HG03442 (cell line): ENCODE results near the gene GSPT1.
A peak's percentile ranks its signal among the peaks of the same experiment; 100 is the strongest.
"Not testable (repeated sequence)": the region's sequence is repeated elsewhere in the genome, so short reads cannot be mapped to it uniquely, and the experiment has no call there.

Experiments used
- ATAC-seq: cut with Tn5 transposase; IDR thresholded peaks from one replicate; pipeline ENCODE4 v1.9.1; 2021; ENCODE audit warnings: mild to moderate bottlenecking, moderate library complexity; ENCODE audit not compliant: unreplicated experiment

GSPT1 gene

DNA sequence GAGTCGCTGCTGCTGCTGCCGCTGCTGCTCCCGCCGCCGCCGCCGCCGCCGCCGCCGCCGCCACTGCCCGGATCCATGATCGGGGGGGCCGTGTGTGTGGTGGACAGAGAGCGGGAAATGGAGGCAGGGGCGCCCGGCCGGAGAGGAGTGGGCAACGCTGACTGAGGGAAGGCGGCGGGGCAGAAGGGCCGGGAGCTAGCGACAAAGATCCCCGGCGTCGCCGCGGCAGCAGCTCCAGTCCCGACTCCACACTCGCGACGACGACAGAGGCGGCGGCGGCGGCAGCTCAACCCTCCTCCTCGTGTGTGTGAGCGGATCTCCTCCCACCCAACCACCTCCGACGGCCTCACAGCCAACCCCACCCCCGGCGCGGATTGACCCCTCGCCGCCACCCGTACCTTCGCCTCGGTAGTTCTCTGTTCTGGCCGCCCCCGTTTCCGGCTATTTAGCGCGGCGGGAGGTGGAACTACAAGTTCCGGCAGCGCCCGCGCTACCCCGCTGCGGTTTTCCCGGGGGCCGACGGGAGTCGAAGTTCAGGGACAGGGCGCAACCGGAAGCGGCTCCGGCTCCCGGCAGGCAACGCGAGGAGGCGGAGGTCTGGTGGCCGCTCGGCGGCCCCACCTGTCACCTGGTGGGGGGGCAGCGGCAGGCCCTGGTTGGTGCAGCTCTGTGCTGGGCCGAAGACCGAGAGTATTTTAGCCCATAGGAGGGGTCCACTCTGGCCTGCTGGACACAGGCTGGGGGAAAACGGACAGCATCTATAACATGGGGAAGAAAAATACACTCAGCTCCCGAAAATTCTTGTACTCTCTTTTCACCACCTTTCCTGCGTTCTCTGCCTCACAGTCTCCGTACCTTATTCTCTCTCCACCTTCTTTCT, at the start of gene GSPT1:
TSS of gene GSPT1 (minus strand) at position 313 of the 880 bp plus-strand sequence. CDS start at position 77, 236 bp downstream.
- peak; percentile 81 for ATAC-seq

DNA sequence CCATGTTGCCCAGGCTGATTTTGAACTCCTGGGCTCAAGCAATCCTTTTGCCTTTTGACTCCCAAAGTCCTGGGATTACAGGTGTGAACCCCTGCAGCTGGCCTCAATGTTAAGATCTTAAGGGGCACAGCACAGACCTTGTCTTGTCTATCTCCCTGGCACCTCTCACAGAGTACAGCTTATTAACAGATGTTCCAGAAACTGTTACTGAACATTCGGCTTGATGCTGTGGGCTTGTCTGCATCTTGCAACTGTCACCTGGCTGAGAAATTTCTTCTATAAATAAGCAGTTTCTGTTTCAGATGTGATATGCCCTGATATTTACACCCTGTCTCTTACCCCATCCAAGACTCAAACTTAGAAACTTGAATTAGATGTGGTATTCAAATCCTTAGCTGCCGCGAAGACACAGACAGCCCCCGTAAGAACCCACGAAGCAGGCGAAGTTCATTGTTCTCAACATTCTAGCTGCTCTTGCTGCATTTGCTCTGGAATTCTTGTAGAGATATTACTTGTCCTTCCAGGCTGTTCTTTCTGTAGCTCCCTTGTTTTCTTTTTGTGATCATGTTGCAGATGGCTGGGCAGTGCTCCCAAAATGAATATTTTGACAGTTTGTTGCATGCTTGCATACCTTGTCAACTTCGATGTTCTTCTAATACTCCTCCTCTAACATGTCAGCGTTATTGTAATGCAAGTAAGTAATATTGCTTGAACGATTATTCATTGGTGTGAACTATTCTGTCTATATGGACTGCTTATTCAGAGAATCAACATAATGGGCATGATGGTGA, 49.2 kb upstream of the GSPT1 start, which contains the start of gene TNFRSF17:
TSS of gene TNFRSF17 (plus strand) at position 450 of the 791 bp plus-strand sequence. CDS start at position 565, 115 bp downstream.
- ATAC-seq: peak; percentile 72

DNA sequence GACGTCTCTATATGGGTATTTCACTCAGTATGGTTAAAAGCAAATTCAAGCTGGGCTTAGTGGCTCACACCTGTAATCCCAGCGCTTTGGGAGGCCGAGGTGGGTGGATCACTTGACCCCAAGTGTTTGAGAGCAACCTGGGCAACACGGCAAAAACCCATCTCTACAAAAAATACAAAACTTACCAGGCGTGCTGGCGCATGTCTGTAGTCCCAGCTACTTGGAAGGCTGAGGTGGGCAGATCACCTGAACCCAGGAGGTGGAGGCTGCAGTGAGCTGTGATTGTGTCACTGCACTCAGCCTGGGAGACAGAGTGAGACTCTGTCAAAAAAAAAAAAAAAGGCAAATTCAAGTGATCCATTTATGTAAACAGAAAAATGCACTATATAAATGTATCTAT, 48.0 kb upstream of the GSPT1 start:
- ATAC-seq: no peak

DNA sequence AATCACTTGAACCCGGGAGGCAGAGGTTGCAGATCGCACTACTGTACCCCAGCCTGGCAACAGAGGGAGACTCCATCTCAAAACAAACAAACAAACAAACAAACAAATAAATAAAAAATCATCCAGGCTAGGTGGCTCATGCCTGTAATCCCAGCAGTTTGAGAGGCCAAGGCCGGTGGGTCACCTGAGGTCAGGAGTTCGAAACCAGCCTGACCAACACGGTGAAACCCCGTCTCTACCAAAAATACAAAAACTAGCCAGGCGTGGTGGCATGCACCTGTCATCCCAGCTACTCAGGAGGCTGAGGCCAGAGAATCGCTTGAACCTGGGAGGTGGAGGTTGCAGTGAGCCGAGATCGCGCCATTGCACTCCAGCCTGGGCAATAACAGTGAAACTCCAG, 47.2 kb upstream of the GSPT1 start:
- not testable (repeated sequence) for ATAC-seq

DNA sequence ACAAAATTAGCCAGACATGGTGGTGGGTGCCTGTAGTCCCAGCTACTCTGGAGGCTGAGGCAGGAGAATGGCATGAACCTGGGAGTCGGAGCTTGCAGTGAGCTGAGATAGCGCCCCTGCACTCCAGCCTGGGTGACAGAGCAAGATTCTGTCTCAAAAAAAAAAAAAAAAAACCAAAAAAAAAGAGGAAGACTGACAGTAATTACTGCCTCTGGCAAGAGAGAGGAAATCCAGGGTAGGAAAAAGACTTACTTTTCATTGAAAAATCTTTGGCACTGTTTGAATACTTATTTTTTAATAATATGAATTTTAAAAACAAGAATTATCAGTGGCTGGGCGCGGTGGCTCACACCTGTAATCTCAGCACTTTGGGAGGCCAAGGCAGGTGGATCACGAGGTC, 46.7 kb upstream of the GSPT1 start:
- ATAC-seq: not testable (repeated sequence)

DNA sequence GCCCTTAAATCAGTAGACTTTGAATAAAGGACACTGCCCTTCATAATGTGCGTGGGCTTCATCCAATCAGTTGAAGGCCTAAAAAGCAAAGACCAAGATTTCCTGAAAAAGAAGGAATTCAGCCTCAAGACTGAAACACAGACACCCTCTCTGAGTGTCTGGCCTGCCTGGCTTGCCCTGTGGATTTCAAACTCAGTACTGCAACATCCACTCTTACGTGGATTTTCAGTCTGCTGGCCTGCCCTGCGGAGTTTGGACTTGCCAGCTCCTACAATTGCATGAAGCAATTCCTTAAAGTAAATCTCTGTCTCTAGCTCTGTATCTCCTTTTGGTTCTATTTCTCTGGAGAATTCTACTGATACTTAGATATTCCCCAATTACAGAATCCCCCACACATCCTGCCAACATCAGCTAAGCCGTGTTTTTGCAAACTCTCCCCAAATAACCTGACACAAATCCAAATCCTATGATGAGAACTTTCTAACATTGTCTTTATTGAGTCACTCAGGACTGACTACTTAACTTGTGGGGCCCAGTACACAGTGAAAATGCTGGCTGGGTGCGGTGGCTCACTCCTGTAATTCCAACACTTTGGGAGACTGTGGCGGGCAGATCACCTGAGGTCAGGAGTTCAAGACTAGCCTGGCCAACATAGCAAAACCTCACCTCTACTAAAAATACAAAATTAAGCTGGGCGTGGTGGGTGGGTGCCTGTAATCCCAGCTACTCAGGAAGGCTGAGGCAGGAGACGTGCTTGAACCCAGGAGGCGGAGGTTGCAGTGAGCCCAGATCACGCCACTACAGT, 42.0 kb upstream of the GSPT1 start:
- ATAC-seq: no peak

DNA sequence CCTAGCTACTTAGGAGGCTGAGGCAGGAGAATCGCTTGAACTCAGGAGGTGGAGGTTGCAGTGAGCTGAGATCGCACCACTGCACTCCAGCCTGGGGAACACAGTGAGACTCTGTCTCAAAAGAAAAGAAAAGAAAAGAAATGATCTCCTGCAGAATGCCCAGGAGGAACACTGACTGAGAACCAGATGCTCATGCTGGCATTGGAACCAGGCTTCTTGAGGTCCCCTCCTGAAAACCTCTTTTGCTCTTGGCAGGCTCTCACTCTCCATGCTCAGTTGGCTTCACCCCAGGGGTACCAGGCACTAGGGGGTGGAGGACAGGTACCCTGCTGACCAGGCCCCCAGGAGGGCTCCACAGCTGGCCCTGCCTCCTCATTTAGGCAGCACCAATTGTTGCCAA, 40.8 kb upstream of the GSPT1 start:
- no peak for ATAC-seq

DNA sequence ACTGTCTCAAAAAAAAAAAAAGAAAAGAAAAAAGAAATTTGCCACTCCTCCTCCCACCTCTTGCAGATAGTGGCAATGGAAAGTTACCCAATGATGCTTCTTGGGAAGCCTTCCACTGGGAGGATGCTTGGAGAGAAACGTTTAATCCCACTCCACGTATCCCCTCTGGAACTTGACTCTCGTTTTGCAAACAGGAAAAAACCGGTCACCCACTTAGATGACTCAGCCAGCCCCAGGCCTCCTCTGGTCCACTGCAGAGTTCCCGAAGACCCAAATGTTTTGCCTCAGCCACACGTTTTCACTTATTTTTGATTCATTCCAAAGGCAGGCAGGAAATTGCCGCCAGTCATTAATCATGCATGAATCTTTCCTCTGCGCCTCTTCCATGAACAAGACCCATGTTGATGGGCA, 40.0 kb upstream of the GSPT1 start:
- ATAC-seq: no peak

DNA sequence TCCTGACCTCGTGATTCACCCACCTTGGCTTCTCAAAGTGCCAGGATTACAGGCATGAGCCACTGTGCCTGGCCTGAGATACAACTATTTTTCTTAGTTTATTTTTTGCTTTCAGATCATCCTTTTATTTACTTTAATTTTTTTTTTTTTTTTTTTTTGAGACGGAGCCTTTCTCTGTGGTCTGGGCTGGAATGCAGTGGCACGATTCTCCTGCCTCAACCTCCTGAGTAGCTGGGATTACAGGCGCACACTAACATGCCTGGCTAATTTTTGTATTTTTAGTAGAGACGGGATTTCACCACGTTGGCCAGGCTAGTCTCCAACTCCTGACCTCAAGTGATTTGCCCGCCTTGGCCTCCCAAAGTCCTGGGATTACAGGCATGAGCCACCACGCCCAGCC, 37.8 kb upstream of the GSPT1 start:
- not testable (repeated sequence) for ATAC-seq

DNA sequence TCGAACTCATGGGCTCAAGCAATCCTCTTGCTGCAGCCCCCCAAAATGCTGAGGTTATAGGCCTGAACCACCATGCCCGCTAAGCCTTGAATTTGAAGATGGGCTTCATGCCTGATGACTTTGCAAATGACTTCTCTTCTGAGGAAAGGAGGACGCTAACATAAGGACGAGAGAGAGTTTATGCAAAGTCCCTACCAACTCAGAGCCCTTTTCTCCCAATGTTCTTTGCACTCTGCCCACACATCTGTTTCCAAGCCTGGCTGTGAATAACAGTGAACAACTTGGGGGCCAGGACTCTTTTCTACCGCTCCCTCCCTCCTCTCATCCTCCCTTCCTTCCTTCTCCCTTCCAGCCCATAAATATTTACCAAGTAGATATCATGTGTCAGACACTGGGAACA, 34.6 kb upstream of the GSPT1 start:
- no peak for ATAC-seq

DNA sequence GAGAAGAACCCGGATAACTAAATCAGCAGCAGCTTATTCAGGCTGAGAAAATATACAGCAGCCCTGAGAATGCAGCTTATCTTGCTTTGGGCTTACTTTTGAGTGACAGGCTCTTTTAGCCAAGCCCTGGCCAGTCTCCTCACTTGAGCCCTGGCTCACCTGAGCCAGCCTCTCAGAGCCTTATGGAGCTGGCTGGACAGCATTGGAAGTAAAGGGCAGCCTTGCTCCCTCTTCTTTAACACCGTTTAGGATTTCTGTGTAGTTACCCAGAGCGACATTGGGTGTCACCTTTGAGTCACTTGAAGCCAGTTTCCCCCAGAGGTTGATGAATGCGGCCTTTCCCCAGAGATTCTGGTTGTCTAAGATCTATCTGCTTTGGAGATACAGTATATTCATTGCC, 33.8 kb upstream of the GSPT1 start:
- peak; percentile 47 for ATAC-seq

DNA sequence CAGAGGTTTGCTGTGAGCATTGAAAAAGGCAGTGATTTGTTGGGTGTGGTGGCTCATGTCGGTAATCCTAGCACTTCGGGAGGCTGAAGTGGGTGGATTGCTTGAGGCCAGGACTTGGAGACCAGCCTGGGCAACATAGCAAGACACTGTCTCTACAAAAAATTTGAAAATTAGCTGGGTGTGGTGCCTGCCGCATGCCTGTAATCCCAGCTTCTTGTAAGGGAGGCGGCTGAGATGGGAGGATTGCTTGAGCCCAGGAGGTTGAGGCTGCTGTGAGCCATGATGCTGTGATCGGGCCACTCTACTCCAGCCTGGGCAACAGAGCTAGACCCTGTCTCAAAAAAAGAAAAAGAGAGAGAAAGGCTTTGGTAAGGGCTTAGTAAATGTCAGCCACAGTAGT, 33.1 kb upstream of the GSPT1 start:
- no peak for ATAC-seq

DNA sequence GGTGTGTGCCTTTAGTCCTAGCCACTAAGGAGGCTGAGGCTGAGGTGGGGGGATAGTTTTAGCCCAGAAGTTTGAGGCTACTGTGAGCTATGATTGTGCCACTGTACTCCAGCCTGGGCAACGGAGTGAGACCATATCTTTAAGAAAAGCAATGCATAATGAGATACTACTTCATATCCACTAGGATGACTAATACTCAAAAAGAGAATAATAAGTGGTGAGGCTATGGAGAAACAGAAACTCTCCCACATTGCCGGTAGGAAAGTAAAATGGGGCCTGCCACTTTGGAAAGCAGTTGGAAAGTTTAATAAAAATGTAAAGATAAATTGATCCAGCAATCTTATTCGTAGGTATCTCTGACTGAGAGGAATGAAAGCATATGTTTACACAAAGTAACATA, 30.7 kb upstream of the GSPT1 start:
- ATAC-seq: no peak

DNA sequence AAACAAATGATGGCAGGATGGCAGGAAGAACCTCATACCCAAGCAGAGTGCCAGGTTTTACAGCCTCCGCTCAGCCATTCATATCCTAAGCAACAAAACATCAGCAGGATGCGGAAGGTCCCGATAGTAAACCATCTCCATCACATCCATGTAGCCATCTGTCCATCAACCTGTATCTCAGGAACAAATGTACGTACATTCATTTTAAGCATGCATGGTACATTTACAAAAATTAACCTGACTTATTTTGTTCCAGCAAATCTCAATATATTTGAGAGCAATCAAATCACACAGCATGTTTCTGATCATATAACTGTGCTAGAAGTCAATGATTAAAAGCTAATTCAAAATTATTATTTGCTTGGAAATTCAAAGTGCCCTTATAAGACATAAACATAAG, 26.2 kb upstream of the GSPT1 start, which contains the start of gene NPIPB2:
TSS of gene NPIPB2 (minus strand) at position 101 of the 400 bp plus-strand sequence. CDS start at position 101, 0 bp downstream.
- not testable (repeated sequence) for ATAC-seq

DNA sequence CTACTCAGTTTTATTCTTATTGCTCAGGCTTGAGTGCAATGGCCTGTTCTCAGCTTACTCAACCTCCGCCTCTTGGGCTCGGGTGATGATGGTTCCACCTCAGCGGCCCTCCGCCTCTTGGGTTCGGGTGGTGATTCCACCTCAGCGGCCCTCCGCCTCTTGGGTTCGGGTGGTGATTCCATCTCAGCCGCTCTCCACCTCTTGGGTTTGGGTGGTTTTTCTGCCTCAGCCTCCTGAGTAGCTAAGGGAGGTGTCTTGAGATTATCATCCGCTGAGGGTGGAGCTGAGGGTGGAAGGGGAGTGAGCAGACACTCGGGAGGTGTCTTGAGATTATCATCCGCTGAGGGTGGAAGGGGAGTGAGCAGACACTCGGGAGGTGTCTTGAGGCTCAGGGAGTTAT, 11.6 kb upstream of the GSPT1 start:
- ATAC-seq: not testable (repeated sequence)

DNA sequence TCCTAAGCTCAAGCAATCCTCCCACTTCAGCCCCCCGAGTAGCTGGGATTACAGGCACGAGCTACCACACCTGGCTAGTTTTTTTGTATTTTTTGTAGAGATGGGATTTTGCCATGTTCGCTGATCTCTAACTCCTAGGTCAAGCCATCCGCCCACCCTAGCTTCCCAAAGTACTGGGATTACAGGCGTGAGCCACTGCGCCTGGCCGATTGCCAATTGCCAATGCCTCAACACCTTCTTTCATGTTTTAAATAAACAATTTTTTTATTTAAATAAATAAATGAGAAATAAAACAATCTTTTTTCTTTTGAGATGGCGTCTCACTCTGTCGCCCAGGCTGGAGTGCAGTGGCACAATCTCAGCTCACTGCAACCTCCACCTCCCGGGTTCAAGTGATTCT, 8.3 kb upstream of the GSPT1 start:
- ATAC-seq: not testable (repeated sequence)

DNA sequence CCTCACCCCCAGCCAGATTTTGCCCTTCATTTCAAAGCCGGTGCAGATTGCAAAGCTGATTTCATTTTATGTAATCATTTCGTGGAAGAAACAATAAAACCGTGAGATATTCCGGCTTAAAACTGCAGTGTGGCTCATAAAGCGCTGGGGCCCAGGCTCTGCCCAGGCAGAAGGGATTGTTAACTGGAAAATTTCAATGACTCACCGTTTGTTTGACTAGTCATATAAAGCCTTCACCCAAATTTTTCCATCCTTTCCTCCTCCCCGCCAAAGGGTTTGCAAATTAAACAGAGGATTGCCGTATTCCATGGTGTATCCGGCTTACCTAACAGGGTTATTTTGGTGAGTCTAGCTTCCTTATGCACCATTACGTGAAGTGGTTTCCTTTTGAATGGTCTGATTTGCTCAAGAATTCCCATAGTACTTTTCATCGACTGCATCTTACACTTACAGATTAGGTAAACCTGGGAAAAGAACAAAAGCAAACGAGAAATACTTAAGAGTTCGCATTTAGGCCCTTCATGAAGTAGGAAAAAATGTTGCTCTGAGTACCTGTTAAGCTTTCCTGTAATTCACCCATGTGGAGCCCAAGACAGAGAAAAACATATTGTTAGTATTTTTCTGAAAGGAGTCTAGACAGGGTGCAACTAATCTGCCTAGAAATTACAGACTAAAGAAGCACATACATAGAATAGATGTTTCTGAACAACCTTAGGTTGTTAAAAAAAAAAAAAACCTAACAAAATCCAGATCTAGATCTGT, 949 bp upstream of the GSPT1 start:
- ATAC-seq: no peak

DNA sequence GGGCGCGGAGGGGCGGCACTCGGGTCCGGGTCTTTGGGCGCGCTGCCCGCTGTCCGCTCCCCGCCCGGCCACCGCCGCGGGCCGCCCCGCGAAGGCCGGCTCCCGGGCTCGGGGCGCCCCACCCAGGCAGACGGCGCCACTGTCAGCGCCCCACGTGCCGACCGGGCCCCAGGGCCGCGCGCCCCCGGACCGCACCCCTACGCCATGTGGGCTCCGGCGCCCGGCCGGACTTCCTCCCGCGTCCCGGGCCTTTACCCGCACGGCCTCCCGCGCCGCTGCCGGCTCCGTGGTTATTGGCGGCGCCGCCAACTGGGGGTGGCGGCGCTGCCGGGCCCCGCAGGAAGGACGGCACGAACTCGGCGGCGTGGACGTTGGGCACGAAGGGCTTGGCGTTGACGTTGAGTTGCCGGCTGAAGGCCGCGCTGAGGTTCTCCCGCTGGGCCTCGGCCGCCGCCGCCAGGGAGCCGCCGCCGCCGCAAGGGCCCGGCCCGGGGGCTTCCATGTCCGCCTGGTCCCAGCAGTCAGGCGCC, 577 bp downstream of the GSPT1 start:
- ATAC-seq: peak; percentile 30

DNA sequence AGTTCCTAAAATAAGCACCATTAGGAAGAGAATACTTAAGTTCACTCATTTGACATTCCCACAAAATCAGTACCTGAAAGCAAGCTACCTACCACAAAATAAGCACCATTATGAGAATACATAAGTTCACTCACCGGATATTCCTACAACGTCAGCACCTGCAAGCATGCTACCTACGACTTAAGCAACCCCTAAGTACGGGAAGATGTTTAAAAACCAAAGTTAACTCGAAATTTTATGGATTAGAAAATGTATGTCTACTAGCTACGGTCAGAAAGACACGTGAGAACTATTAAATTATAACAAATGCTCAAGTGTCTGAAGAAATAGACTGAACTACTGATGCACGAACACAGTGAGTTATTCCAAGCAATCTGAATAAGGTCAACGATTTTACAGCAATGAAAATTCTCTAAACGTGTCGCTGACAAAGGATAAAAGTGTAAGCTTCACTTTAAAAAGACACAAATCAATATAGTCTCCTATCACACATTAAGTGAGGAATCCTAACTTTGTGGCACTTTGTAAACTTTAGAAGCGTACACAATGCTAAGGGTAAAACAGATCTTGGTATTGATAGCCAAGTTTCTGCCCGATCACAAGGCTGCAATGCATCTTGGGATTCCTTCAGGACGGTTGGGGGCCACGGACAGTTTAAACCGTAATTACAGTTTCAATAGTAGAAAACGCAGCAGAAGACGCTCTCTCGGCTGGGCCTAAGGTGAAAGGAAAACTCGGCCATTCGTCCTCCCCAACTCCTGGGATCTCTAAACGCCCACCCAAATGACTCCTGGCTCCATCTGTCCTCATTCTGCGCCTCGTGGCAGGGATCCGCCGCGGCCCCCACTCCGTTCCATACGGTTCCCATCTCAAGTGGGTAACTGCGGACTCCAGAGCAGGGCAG, 1.3 kb downstream of the GSPT1 start:
- peak; percentile 1 for ATAC-seq
